SK-N-MC (cell line): ENCODE results near the gene DAB2IP.

ENCODE experiments used
- DNase-seq: peaks from one replicate; pipeline ENCODE4 v3.0.0-alpha.2; 2011; ENCODE audit warnings: low read depth, low spot score
- H3K27ac ChIP-seq: fragments of 200-600 bp; sonication (generic); 2 replicates; pipeline ENCODE4 v1.5.1; 2016; ENCODE audit warnings: mixed run types
- H3K36me3 ChIP-seq: fragments of 200-600 bp; sonication (generic); 2 replicates; pipeline ENCODE4 v1.6.1; 2017; ENCODE audit warnings: antibody characterized with exemption, low read length, mixed read lengths; ENCODE audit not compliant: insufficient read depth
- H3K4me3 ChIP-seq: fragments of 200-600 bp; sonication (generic); 2 replicates; pipeline ENCODE4 v1.5.1; 2016
- H3K9ac ChIP-seq: fragments of 200-600 bp; sonication (generic); 2 replicates; pipeline ENCODE4 v1.8.0; 2017; ENCODE audit warnings: mixed run types, mixed read lengths; ENCODE audit not compliant: insufficient read length
- H3K9me3 ChIP-seq: fragments of 200-600 bp; sonication (generic); 2 replicates; pipeline ENCODE4 v1.6.1; 2017; ENCODE audit warnings: low read depth, mild to moderate bottlenecking, antibody characterized with exemption, low read length, moderate library complexity, mixed read lengths
- EZH2 ChIP-seq: fragments of 200-600 bp; sonication (generic); IDR thresholded peaks from one replicate; pipeline ENCODE4 v1.6.1; 2017; ENCODE audit warnings: antibody characterized with exemption
- FOXP2 ChIP-seq: optimal IDR thresholded peaks from 2 replicates; pipeline ENCODE3; 2011; ENCODE audit warnings: mild to moderate bottlenecking, moderate library complexity; ENCODE audit not compliant: insufficient read depth; ENCODE audit errors: extremely low read length, control extremely low read depth
- POLR2AphosphoS5 ChIP-seq: IDR thresholded peaks from 2 replicates; pipeline ENCODE4 v1.6.1; 2012; ENCODE audit warnings: mild to moderate bottlenecking, low read depth, low read length, borderline replicate concordance

Gene DAB2IP

DNA sequence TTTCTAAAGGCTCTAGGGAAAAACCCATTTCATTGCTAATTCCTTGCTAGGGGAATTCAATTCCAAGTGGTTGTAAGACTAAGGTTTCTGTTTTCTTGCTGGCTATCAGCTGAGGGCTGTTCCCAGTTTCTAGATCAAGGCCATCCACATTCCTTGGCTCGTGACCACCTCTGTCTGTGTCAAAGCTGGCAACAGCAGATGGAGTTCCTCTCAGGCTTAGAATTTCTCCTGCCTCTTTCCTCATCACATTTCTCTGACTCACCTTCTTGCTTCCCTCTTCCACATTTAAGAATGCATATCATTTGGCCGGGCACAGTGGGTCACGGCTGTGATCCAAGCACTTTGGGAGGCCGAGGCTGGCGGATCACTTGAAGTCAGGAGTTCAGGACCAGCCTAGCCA lies 19.0 kb downstream of the DAB2IP start:
- Histone ChIP-seq H3K27ac (no peak overlapping the region), H3K4me3 (no peak overlapping the region), H3K9me3 (no peaks in the 10 kb centered on the region), H3K9ac (no peak overlapping the region), H3K36me3 (peaks cover 21% of the 10 kb centered on the region; the same call in 1 of the 2 replicates)
- DNase-seq, result no peak
- no peak for TF ChIP-seq EZH2

GRCh38 chr9:121671612-121672155 lies 20.2 kb downstream of the DAB2IP start:
- DNase-seq, result no peak
- Histone ChIP-seq H3K9ac (no peak overlapping the region), H3K4me3 (no peak overlapping the region), H3K27ac (no peak overlapping the region), H3K9me3 (no peaks in the 10 kb centered on the region), H3K36me3 (peaks cover 21% of the 10 kb centered on the region; the same call in 1 of the 2 replicates)
- TF ChIP-seq FOXP2 (no peak), POLR2AphosphoS5 (no peak), EZH2 (no peak)

- no peak overlapping the region for H3K27ac ChIP-seq
- no peak for DNase-seq
Observed at GRCh38 chr9:121672213-121672612, 20.8 kb downstream of the DAB2IP start.

GRCh38 chr9:121672986-121673385 lies 21.6 kb downstream of the DAB2IP start:
- H3K36me3 ChIP-seq, result peaks cover 14% of the 10 kb centered on the region; the same call in 1 of the 2 replicates
- no peaks in the 10 kb centered on the region for H3K9me3 ChIP-seq
- H3K27ac ChIP-seq, result no peak overlapping the region
- TF ChIP-seq FOXP2, result no peak
- TF ChIP-seq POLR2AphosphoS5, result no peak
- TF ChIP-seq EZH2, result no peak
- H3K9ac ChIP-seq, result no peak overlapping the region
- DNase-seq, result no peak
- no peak overlapping the region for H3K4me3 ChIP-seq

More at GRCh38 chr9:121672213-121672612, 20.8 kb downstream of the DAB2IP start:
- TF ChIP-seq EZH2 (no peak), POLR2AphosphoS5 (no peak), FOXP2 (no peak)
- Histone ChIP-seq H3K9me3 (no peaks in the 10 kb centered on the region), H3K4me3 (no peak overlapping the region), H3K36me3 (peaks cover 20% of the 10 kb centered on the region; the same call in 1 of the 2 replicates), H3K9ac (no peak overlapping the region)

GRCh38 chr9:121673576-121673975 lies 22.1 kb downstream of the DAB2IP start:
- Histone ChIP-seq H3K36me3 (peaks cover 17% of the 10 kb centered on the region; the same call in 1 of the 2 replicates), H3K27ac (no peak overlapping the region), H3K9me3 (no peaks in the 10 kb centered on the region), H3K4me3 (no peak overlapping the region), H3K9ac (no peak overlapping the region)
- no peak for DNase-seq
- TF ChIP-seq FOXP2 (no peak), EZH2 (no peak), POLR2AphosphoS5 (no peak)

GRCh38 chr9:121674017-121674416 lies 22.6 kb downstream of the DAB2IP start:
- no peak for TF ChIP-seq POLR2AphosphoS5
- no peak for TF ChIP-seq EZH2
- no peak for TF ChIP-seq FOXP2
- Histone ChIP-seq H3K9ac (no peak overlapping the region), H3K27ac (no peak overlapping the region), H3K36me3 (peaks cover 22% of the 10 kb centered on the region; the same call in 1 of the 2 replicates), H3K4me3 (no peak overlapping the region), H3K9me3 (no peaks in the 10 kb centered on the region)
- no peak for DNase-seq

GRCh38 chr9:121674952-121675351 lies 23.5 kb downstream of the DAB2IP start:
- Histone ChIP-seq H3K36me3 (peaks cover 24% of the 10 kb centered on the region; the same call in 1 of the 2 replicates), H3K27ac (no peak overlapping the region), H3K4me3 (no peak overlapping the region), H3K9me3 (no peaks in the 10 kb centered on the region), H3K9ac (no peak overlapping the region)
- DNase-seq, result no peak
- no peak for TF ChIP-seq POLR2AphosphoS5
- TF ChIP-seq FOXP2, result no peak
- TF ChIP-seq EZH2, result no peak

DNA sequence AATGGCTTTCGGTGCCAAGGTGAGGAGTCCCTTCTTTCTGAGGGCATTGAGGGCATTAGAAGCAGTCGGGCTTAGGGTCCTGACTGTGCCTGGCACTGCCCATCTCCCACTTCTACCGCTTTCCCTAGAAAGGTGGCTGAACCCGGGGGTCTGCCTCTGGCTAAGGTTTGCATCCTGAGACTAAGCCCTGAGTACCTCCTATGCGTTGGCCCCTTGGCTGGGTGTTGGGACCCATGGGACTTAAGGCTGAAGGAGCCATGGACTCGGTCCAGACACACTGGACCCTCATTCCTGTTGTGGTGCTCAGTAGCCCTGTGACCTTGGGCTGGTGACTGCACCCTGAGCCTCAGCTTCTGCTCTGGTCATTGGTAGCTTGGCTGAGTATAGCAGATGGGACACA lies 23.9 kb downstream of the DAB2IP start:
- no peak overlapping the region for H3K9ac ChIP-seq
- peaks cover 26% of the 10 kb centered on the region; the same call in 1 of the 2 replicates for H3K36me3 ChIP-seq
- TF ChIP-seq EZH2, result no peak
- TF ChIP-seq POLR2AphosphoS5, result no peak
- no peak for TF ChIP-seq FOXP2
- no peak overlapping the region for H3K27ac ChIP-seq
- DNase-seq, result no peak
- no peaks in the 10 kb centered on the region for H3K9me3 ChIP-seq
- no peak overlapping the region for H3K4me3 ChIP-seq

- Histone ChIP-seq H3K4me3 (no peak overlapping the region), H3K36me3 (peaks cover 31% of the 10 kb centered on the region; the same call in 1 of the 2 replicates), H3K9ac (no peak overlapping the region), H3K9me3 (no peaks in the 10 kb centered on the region), H3K27ac (no peak overlapping the region)
- DNase-seq, result no peak
- TF ChIP-seq FOXP2, result no peak
- TF ChIP-seq EZH2, result no peak
- TF ChIP-seq POLR2AphosphoS5, result no peak
Observed at GRCh38 chr9:121675969-121676822, 24.8 kb downstream of the DAB2IP start.
